Erythroblast (primary cell): Measurements from ENCODE around the gene CNNM2.

ENCODE experiments used
- GATA1 ChIP-seq: IDR thresholded peaks from 2 replicates; pipeline ENCODE4 v1.6.1; 2011; ENCODE audit warnings: low read depth, mild to moderate bottlenecking, control low read depth, low read length, moderate library complexity
- POLR2A ChIP-seq: IDR thresholded peaks from 2 replicates; pipeline ENCODE4 v1.6.1; 2011; ENCODE audit warnings: mild to moderate bottlenecking, low read length

GRCh38 chr10:102997998-102998397 is 79.9 kb downstream of the CNNM2 start:
- TF ChIP-seq POLR2A = no peak
- TF ChIP-seq GATA1 = no peak
